ENCODE measurements around the gene C16orf74.
A peak's percentile ranks its signal among the peaks of the same experiment; 100 is the strongest.

C16orf74 gene

GRCh38 chr16:85757341-85757822 is 6.5 kb upstream of the C16orf74 start:
- peaks cover 3 to 14% of the 10 kb centered on the region in 2 donors for H3K4me1 ChIP-seq (ENCODE audit: control insufficient read depth in 1 of 2, insufficient read depth in 2 of 2, low read length in 2 of 2)
- H3K36me3 ChIP-seq (ENCODE audit: control insufficient read depth in 1 of 2, insufficient read depth in 2 of 2, low read length in 2 of 2) = no peaks in the 10 kb centered on the region
- no peaks in the 10 kb centered on the region for H3K9me3 ChIP-seq (ENCODE audit: control insufficient read depth in 1 of 2, low read length in 2 of 2)
- no peak overlapping the region for H3K4me3 ChIP-seq (ENCODE audit: low read depth in 1 of 2, low read length in 2 of 2)
- no peaks in the 10 kb centered on the region for H3K27me3 ChIP-seq (ENCODE audit: low read depth, low read length)
- H3K27ac ChIP-seq (ENCODE audit: low read length) = no peak overlapping the region

- no peaks in the 10 kb centered on the region for H3K9me3 ChIP-seq (ENCODE audit: control insufficient read depth in 1 of 2, low read length in 2 of 2)
- H3K27ac ChIP-seq (ENCODE audit: low read length) = no peak overlapping the region
- H3K27me3 ChIP-seq (ENCODE audit: low read depth, low read length) = no peaks in the 10 kb centered on the region
- no peaks in the 10 kb centered on the region for H3K36me3 ChIP-seq (ENCODE audit: control insufficient read depth in 1 of 2, insufficient read depth in 2 of 2, low read length in 2 of 2)
- H3K4me3 ChIP-seq (ENCODE audit: low read depth in 1 of 2, low read length in 2 of 2) = no peak overlapping the region
- H3K4me1 ChIP-seq (ENCODE audit: control insufficient read depth in 1 of 2, insufficient read depth in 2 of 2, low read length in 2 of 2) = peaks cover 3 to 26% of the 10 kb centered on the region in 2 donors
Measured at GRCh38 chr16:85755929-85756768, 5.3 kb upstream of the C16orf74 start.

- no peaks in the 10 kb centered on the region for H3K27me3 ChIP-seq (ENCODE audit: low read depth, low read length)
- H3K9me3 ChIP-seq (ENCODE audit: control insufficient read depth in 1 of 2, low read length in 2 of 2) = no peaks in the 10 kb centered on the region
- H3K4me3 ChIP-seq (ENCODE audit: low read depth in 1 of 2, low read length in 2 of 2) = no peak overlapping the region
- H3K4me1 ChIP-seq (ENCODE audit: control insufficient read depth in 1 of 2, insufficient read depth in 2 of 2, low read length in 2 of 2) = peaks cover 3 to 41% of the 10 kb centered on the region in 2 donors
- no peak overlapping the region for H3K27ac ChIP-seq (ENCODE audit: low read length)
- no peaks in the 10 kb centered on the region for H3K36me3 ChIP-seq (ENCODE audit: control insufficient read depth in 1 of 2, insufficient read depth in 2 of 2, low read length in 2 of 2)
Measured at GRCh38 chr16:85754413-85754812, 3.5 kb upstream of the C16orf74 start.

GRCh38 chr16:85753976-85754375 is 3.1 kb upstream of the C16orf74 start:
- peaks cover 3 to 41% of the 10 kb centered on the region in 2 donors for H3K4me1 ChIP-seq (ENCODE audit: control insufficient read depth in 1 of 2, insufficient read depth in 2 of 2, low read length in 2 of 2)
- H3K4me3 ChIP-seq (ENCODE audit: low read depth in 1 of 2, low read length in 2 of 2) = no peak overlapping the region
- H3K27ac ChIP-seq (ENCODE audit: low read length) = no peak overlapping the region
- H3K27me3 ChIP-seq (ENCODE audit: low read depth, low read length) = no peaks in the 10 kb centered on the region
- no peaks in the 10 kb centered on the region for H3K36me3 ChIP-seq (ENCODE audit: control insufficient read depth in 1 of 2, insufficient read depth in 2 of 2, low read length in 2 of 2)
- no peaks in the 10 kb centered on the region for H3K9me3 ChIP-seq (ENCODE audit: control insufficient read depth in 1 of 2, low read length in 2 of 2)

- Histone ChIP-seq H3K36me3 (ENCODE audit: control insufficient read depth in 1 of 2, insufficient read depth in 2 of 2, low read length in 2 of 2) (no peaks in the 10 kb centered on the region), H3K9me3 (ENCODE audit: control insufficient read depth in 1 of 2, low read length in 2 of 2) (no peaks in the 10 kb centered on the region), H3K4me3 (ENCODE audit: low read depth in 1 of 2, low read length in 2 of 2) (no peak overlapping the region), H3K4me1 (ENCODE audit: control insufficient read depth in 1 of 2, insufficient read depth in 2 of 2, low read length in 2 of 2) (peaks cover 3 to 41% of the 10 kb centered on the region in 2 donors), H3K27ac (ENCODE audit: low read length) (no peak overlapping the region), H3K27me3 (ENCODE audit: low read depth, low read length) (no peaks in the 10 kb centered on the region)
Measured at GRCh38 chr16:85753559-85753958, 2.7 kb upstream of the C16orf74 start.

GRCh38 chr16:85752511-85753420 is 1.9 kb upstream of the C16orf74 start:
- no peaks in the 10 kb centered on the region for H3K36me3 ChIP-seq (ENCODE audit: control insufficient read depth in 1 of 2, insufficient read depth in 2 of 2, low read length in 2 of 2)
- H3K27ac ChIP-seq (ENCODE audit: low read length) = no peak overlapping the region
- no peaks in the 10 kb centered on the region for H3K9me3 ChIP-seq (ENCODE audit: control insufficient read depth in 1 of 2, low read length in 2 of 2)
- no peak overlapping the region for H3K4me3 ChIP-seq (ENCODE audit: low read depth in 1 of 2, low read length in 2 of 2)
- H3K27me3 ChIP-seq (ENCODE audit: low read depth, low read length) = no peaks in the 10 kb centered on the region
- H3K4me1 ChIP-seq (ENCODE audit: control insufficient read depth in 1 of 2, insufficient read depth in 2 of 2, low read length in 2 of 2) = peaks cover 3 to 41% of the 10 kb centered on the region in 2 donors

GRCh38 chr16:85751698-85752501 is 1.0 kb upstream of the C16orf74 start:
- Histone ChIP-seq H3K27ac (ENCODE audit: low read length) (no peak overlapping the region), H3K4me3 (ENCODE audit: low read depth in 1 of 2, low read length in 2 of 2) (peak overlapping the region in 1 of 2 donors; percentile 47), H3K36me3 (ENCODE audit: control insufficient read depth in 1 of 2, insufficient read depth in 2 of 2, low read length in 2 of 2) (no peaks in the 10 kb centered on the region), H3K27me3 (ENCODE audit: low read depth, low read length) (no peaks in the 10 kb centered on the region), H3K4me1 (ENCODE audit: control insufficient read depth in 1 of 2, insufficient read depth in 2 of 2, low read length in 2 of 2) (peaks cover 3 to 41% of the 10 kb centered on the region in 2 donors), H3K9me3 (ENCODE audit: control insufficient read depth in 1 of 2, low read length in 2 of 2) (no peaks in the 10 kb centered on the region)

- no peak overlapping the region for H3K27ac ChIP-seq (ENCODE audit: low read length)
- peaks cover 3 to 41% of the 10 kb centered on the region in 2 donors for H3K4me1 ChIP-seq (ENCODE audit: control insufficient read depth in 1 of 2, insufficient read depth in 2 of 2, low read length in 2 of 2)
- H3K9me3 ChIP-seq (ENCODE audit: control insufficient read depth in 1 of 2, low read length in 2 of 2) = no peaks in the 10 kb centered on the region
- H3K27me3 ChIP-seq (ENCODE audit: low read depth, low read length) = no peaks in the 10 kb centered on the region
- peak overlapping the region; percentile 13 to 85 for H3K4me3 ChIP-seq (ENCODE audit: low read depth in 1 of 2, low read length in 2 of 2)
- H3K36me3 ChIP-seq (ENCODE audit: control insufficient read depth in 1 of 2, insufficient read depth in 2 of 2, low read length in 2 of 2) = no peaks in the 10 kb centered on the region
Measured at GRCh38 chr16:85750146-85750826, 610 bp downstream of the C16orf74 start.

GRCh38 chr16:85749771-85750145 is 1.1 kb downstream of the C16orf74 start:
- no peaks in the 10 kb centered on the region for H3K27me3 ChIP-seq (ENCODE audit: low read depth, low read length)
- peaks cover 3 to 41% of the 10 kb centered on the region in 2 donors for H3K4me1 ChIP-seq (ENCODE audit: control insufficient read depth in 1 of 2, insufficient read depth in 2 of 2, low read length in 2 of 2)
- no peaks in the 10 kb centered on the region for H3K36me3 ChIP-seq (ENCODE audit: control insufficient read depth in 1 of 2, insufficient read depth in 2 of 2, low read length in 2 of 2)
- H3K9me3 ChIP-seq (ENCODE audit: control insufficient read depth in 1 of 2, low read length in 2 of 2) = no peaks in the 10 kb centered on the region
- H3K4me3 ChIP-seq (ENCODE audit: low read depth in 1 of 2, low read length in 2 of 2) = peak overlapping the region; percentile 13 to 85
- H3K27ac ChIP-seq (ENCODE audit: low read length) = no peak overlapping the region

GRCh38 chr16:85746460-85747215 is 4.3 kb downstream of the C16orf74 start:
- Histone ChIP-seq H3K27ac (ENCODE audit: low read length) (no peak overlapping the region), H3K4me3 (ENCODE audit: low read depth in 1 of 2, low read length in 2 of 2) (no peak overlapping the region), H3K27me3 (ENCODE audit: low read depth, low read length) (no peaks in the 10 kb centered on the region), H3K36me3 (ENCODE audit: control insufficient read depth in 1 of 2, insufficient read depth in 2 of 2, low read length in 2 of 2) (no peaks in the 10 kb centered on the region), H3K4me1 (ENCODE audit: control insufficient read depth in 1 of 2, insufficient read depth in 2 of 2, low read length in 2 of 2) (peaks cover 0 to 19% of the 10 kb centered on the region in 2 donors), H3K9me3 (ENCODE audit: control insufficient read depth in 1 of 2, low read length in 2 of 2) (no peaks in the 10 kb centered on the region)
